Measurements from ENCODE around the gene COL2A1. TPM values are rescaled to one million over a fixed set of nuclear protein-coding genes. Genes with fewer than 3 reads are reported as not detected.

Gene COL2A1
- total RNA-seq, 1 donor from 2014 or later = not detected

DNA sequence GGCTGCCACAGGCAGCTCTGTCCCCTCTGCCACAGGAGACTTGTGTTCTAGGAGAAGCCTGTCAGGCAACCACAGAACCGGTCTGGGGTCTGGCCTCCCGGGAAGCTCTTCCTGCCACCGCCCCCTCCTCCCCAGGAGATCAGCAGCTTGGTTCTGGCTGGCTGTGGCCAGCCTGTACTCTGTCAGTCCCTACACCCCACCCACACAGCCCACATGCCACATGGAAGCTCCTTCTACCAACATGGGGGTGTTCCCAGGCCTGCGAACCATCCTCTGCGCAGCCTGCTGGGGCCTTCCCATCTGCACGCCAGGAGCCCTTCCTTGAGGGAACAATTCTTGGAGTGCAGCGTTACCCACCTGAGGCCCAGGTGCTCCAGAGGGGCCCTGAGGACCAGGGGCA lies 24.1 kb downstream of the COL2A1 start:
- intact Hi-C loops (cut with DNase I) = no loop called here
- TF ChIP-seq, protein P1, sequence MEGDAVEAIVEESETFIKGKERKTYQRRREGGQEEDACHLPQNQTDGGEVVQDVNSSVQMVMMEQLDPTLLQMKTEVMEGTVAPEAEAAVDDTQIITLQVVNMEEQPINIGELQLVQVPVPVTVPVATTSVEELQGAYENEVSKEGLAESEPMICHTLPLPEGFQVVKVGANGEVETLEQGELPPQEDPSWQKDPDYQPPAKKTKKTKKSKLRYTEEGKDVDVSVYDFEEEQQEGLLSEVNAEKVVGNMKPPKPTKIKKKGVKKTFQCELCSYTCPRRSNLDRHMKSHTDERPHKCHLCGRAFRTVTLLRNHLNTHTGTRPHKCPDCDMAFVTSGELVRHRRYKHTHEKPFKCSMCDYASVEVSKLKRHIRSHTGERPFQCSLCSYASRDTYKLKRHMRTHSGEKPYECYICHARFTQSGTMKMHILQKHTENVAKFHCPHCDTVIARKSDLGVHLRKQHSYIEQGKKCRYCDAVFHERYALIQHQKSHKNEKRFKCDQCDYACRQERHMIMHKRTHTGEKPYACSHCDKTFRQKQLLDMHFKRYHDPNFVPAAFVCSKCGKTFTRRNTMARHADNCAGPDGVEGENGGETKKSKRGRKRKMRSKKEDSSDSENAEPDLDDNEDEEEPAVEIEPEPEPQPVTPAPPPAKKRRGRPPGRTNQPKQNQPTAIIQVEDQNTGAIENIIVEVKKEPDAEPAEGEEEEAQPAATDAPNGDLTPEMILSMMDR (IDR thresholded peaks at IDR 0.05) = no peak
- no peak overlapping the region for H3K27ac ChIP-seq
- H3K9me3 ChIP-seq = no peaks in the 10 kb centered on the region
- H3K27me3 ChIP-seq = no peaks in the 10 kb centered on the region
- no peak for ATAC-seq
- H3K4me3 ChIP-seq = no peak overlapping the region
- DNase-seq = no peak
- H3K36me3 ChIP-seq = no peaks in the 10 kb centered on the region
- no peaks in the 10 kb centered on the region for H3K4me1 ChIP-seq

DNA sequence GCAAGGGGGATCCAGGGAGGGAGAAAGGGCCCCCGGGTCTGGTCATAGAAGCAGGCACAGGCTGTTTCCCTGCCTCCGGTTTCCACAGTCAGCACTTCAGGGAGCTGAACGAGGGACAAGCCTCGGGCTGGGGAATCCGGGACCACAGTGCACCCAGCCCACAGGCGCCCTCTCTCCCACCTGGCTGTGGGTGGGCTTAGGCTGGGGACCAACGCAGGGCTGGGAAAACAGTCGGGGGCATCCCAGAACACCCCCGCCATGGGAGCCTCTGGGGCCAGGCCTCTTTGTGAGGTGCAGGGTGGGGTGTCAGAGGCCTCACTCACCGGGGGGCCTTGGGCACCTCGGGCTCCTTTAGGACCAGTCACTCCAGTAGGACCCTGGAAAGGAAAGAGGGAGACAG lies 24.6 kb downstream of the COL2A1 start:
- H3K36me3 ChIP-seq = no peaks in the 10 kb centered on the region
- TF ChIP-seq, protein P1 (IDR thresholded peaks at IDR 0.05) = no peak
- no peak overlapping the region for H3K4me3 ChIP-seq
- no peak overlapping the region for H3K27ac ChIP-seq
- H3K4me1 ChIP-seq = no peaks in the 10 kb centered on the region
- H3K9me3 ChIP-seq = no peaks in the 10 kb centered on the region
- no peaks in the 10 kb centered on the region for H3K27me3 ChIP-seq
- intact Hi-C loops (cut with DNase I) = no loop called here
- DNase-seq = no peak
- ATAC-seq = no peak

DNA sequence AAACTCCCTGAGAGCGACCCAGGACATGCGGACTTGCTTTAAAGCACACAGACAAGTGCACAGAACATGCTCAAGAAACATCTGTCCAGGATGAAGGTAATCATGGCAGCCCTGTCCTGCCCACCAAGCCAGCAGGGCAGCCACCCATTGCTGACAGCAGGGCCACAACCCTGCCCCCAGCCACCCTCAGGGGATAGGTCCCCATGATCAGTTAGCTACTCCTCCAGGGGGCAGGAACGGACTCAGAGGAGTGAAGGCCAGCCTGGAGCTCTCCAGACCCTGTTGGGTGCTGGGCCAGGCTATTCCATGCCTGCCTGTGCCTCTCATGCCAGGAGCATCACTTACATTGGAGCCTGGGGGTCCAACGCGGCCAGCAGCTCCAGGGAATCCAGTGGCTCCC lies 25.1 kb downstream of the COL2A1 start:
- H3K27me3 ChIP-seq = no peaks in the 10 kb centered on the region
- no peak for ATAC-seq
- no peak overlapping the region for H3K27ac ChIP-seq
- no peaks in the 10 kb centered on the region for H3K4me1 ChIP-seq
- H3K36me3 ChIP-seq = no peaks in the 10 kb centered on the region
- no peak for DNase-seq
- no peaks in the 10 kb centered on the region for H3K9me3 ChIP-seq
- H3K4me3 ChIP-seq = no peak overlapping the region
- intact Hi-C loops (cut with DNase I) = no loop called here
- TF ChIP-seq, protein P1 (IDR thresholded peaks at IDR 0.05) = no peak

DNA sequence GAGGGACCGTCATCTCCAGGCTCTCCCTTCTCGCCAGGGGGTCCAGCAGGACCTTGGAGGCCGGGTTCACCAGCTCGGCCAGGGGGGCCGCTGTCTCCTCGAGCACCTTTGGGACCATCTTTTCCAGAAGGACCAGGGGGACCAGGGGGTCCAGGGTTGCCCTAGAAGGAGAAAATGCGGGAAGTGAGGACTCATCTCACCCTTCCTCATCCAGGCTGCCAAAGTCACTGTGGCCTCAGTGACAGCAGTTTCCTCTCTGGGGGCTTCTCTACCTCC lies 25.7 kb downstream of the COL2A1 start:
- Histone ChIP-seq H3K36me3 (no peaks in the 10 kb centered on the region), H3K9me3 (no peaks in the 10 kb centered on the region), H3K27me3 (no peaks in the 10 kb centered on the region), H3K27ac (no peak overlapping the region), H3K4me1 (no peaks in the 10 kb centered on the region), H3K4me3 (no peak overlapping the region)
- intact Hi-C loops (cut with DNase I) = no loop called here
- TF ChIP-seq, protein P1 (IDR thresholded peaks at IDR 0.05) = no peak
- no peak for ATAC-seq
- no peak for DNase-seq

DNA sequence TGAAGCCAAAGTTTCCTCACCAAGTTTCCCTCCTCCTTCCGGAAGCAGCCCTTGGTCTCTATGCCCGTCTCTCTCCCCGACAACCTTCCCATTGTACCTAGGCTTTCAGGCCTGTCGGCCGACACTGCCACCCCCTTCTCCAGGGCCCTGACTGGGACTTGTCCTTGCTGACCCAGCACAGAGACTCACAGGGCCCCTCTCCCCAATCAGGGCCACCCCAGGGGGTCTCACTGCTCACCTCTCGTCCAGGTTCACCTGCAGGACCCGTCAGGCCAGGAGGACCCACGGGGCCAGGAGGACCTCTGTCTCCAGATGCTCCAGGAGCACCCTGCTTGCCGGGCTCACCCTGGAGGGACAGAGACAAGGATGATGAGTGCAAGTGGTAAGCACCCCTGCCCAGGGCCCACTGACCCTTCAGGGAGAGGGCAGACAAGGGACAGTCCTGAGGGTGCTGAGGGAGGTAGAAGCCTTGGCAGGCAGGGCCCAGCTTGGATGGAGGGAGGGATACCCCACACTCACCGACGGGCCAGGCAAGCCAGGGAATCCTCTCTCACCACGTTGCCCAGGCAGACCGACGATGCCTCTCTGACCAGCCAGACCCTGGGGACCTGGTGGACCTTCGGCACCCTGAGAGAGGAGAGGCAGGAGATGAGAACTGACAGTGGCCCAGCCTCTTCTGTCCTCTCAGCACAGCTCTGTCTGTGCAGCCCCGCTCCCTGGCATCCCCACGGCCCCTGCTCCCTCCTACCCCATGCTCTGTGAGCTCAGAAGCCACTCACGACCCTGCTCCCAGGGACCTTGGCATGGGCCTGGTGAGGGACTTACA lies 26.3 kb downstream of the COL2A1 start:
- no peak for ATAC-seq
- Histone ChIP-seq H3K27me3 (no peaks in the 10 kb centered on the region), H3K36me3 (no peaks in the 10 kb centered on the region), H3K4me1 (no peaks in the 10 kb centered on the region), H3K9me3 (no peaks in the 10 kb centered on the region), H3K4me3 (no peak overlapping the region), H3K27ac (no peak overlapping the region)
- TF ChIP-seq, protein P1 (IDR thresholded peaks at IDR 0.05) = no peak
- DNase-seq = no peak
- intact Hi-C loops (cut with DNase I) = no loop called here
